Stomach (tissue), 4 donors: ENCODE results near the gene MARCHF2.

Source experiments
- EP300 ChIP-seq: sonication (generic); formaldehyde crosslinking; IDR thresholded peaks from one replicate; pipeline ENCODE4 v1.6.1; 2017; ENCODE audit warnings: antibody characterized with exemption
- POLR2A ChIP-seq, 4 donors: fragments of 450-650 bp; IDR thresholded peaks; one replicate each; pipeline ENCODE4 v1.6.1; 2016; ENCODE audit warnings: antibody characterized with exemption in 4 of 4, control low read depth in 2 of 4, mild to moderate bottlenecking in 1 of 4, moderate library complexity in 1 of 4
- POLR2AphosphoS5 ChIP-seq, 3 donors: sonication (generic); formaldehyde crosslinking; IDR thresholded peaks; one replicate each; pipeline ENCODE4 v1.6.1; 2016; ENCODE audit warnings: antibody characterized with exemption in 3 of 3
- TF ChIP-seq, protein P1 (sequence below), 7 experiments: fragments of 450-650 bp in 4 of 7; fragments of 200-600 bp in 3 of 7; sonication (generic) in 3 of 7; IDR thresholded peaks; one replicate each; pipeline ENCODE4 v1.5.1; 2016 to 2019; ENCODE audit warnings: antibody characterized with exemption in 7 of 7, control low read depth in 2 of 7, mild to moderate bottlenecking in 1 of 7

DNA sequence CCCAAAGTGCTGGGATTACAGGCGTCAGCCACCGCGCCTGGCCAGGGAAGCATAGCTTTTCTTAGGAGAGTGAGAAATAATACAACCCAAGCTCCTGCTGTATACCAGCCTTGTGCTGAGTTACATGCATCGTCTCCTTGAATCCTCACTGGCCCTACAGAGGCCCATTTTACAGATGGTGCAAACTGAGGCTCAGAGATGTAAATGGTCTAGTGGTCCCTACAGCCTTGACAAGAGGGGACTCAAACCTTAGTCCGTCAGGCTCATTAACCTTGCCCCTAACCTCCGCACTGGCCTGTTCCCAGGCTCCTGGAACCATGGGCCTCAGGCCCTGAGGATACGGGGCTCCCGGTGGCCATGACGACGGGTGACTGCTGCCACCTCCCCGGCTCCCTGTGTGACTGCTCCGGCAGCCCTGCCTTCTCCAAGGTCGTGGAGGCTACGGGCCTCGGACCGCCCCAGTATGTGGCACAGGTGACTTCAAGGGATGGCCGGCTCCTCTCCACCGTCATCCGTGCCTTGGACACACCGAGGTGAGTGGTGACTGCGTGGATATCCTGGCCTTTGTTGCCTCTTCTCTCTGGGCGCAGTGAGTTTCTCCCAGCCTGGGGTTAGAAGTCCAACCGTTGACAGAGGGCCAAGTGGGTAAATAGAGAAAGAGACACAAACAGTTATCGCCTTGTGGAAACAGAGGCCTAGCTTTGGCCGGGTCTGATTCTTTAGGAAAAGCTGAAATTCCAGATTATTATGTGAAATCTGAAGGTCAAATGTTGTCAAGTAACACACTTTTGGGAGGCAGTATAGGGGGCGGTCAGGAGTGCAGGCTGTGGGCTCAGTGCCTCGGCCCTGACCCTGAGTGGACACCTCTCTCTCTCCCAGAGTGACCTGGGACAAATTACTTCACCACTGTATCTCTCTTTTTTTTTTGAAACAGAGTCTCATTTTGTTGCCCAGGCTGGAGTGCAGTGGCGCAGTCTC is 8.7 kb downstream of the MARCHF2 start:
- TF ChIP-seq POLR2AphosphoS5 (IDR thresholded peaks at IDR 0.05) = no peak
- TF ChIP-seq, protein P1, sequence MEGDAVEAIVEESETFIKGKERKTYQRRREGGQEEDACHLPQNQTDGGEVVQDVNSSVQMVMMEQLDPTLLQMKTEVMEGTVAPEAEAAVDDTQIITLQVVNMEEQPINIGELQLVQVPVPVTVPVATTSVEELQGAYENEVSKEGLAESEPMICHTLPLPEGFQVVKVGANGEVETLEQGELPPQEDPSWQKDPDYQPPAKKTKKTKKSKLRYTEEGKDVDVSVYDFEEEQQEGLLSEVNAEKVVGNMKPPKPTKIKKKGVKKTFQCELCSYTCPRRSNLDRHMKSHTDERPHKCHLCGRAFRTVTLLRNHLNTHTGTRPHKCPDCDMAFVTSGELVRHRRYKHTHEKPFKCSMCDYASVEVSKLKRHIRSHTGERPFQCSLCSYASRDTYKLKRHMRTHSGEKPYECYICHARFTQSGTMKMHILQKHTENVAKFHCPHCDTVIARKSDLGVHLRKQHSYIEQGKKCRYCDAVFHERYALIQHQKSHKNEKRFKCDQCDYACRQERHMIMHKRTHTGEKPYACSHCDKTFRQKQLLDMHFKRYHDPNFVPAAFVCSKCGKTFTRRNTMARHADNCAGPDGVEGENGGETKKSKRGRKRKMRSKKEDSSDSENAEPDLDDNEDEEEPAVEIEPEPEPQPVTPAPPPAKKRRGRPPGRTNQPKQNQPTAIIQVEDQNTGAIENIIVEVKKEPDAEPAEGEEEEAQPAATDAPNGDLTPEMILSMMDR (IDR thresholded peaks at IDR 0.05) = no peak
- TF ChIP-seq POLR2A (IDR thresholded peaks at IDR 0.05) = no peak
- TF ChIP-seq EP300 = no peak
